ENCODE measurements around the gene ENPP5. TPM values are rescaled to one million over a fixed set of nuclear protein-coding genes. Genes with fewer than 3 reads are reported as not detected.
A peak's percentile ranks its signal among the peaks of the same experiment; 100 is the strongest.

ENPP5 gene
- polyA plus RNA-seq, 2 of the 4 experiments (the other 2 are of a cell fraction) = not detected

GRCh38 chr6:46211917-46212316, 41.1 kb upstream of the ENPP5 start:
- H3K4me1 ChIP-seq = no peaks in the 10 kb centered on the region
- WGBS (ENCODE audit: missing lambda C conversion rate) = 57% methylated on average over 1 of the region's 1 CpG
- no peak for ATAC-seq
- ChIA-PET POLR2A (no interaction called here), CTCF (no interaction called here)
- H3K4me2 ChIP-seq = no peak overlapping the region
- TF ChIP-seq ZC3H11A (IDR thresholded peaks at IDR 0.05) (peak; percentile 34), FOXS1 (CRISPR knock-in tag; IDR thresholded peaks at IDR 0.05) (no peak), BCL3 (IDR thresholded peaks at IDR 0.05) (no peak), HOXB5 (CRISPR knock-in tag; IDR thresholded peaks at IDR 0.05) (no peak), HOXA7 (CRISPR knock-in tag; IDR thresholded peaks at IDR 0.05) (no peak), RNF2 (IDR thresholded peaks at IDR 0.05; ENCODE audit: borderline replicate concordance, low read depth) (no peak), TP53 (CRISPR knock-in tag; IDR thresholded peaks at IDR 0.05) (no peak), CBX8 (IDR thresholded peaks at IDR 0.05) (no peak)
- no peak for FAIRE-seq
- H3K27ac ChIP-seq = no peak overlapping the region
- no peak for DNase-seq (ENCODE audit: low read depth in 1 of 2, low spot score in 1 of 2)
- no peaks in the 10 kb centered on the region for H3K9me3 ChIP-seq
- H3K4me3 ChIP-seq = no peak overlapping the region

- FAIRE-seq (no peak), DNase-seq (ENCODE audit: low read depth in 1 of 2, low spot score in 1 of 2) (no peak), ATAC-seq (no peak)
- Histone ChIP-seq H3K9me3 (no peaks in the 10 kb centered on the region), H3K4me3 (no peak overlapping the region), H3K27ac (no peak overlapping the region), H3K4me2 (no peak overlapping the region), H3K4me1 (no peaks in the 10 kb centered on the region)
- TF ChIP-seq RARB (CRISPR knock-in tag; IDR thresholded peaks at IDR 0.05) (no peak), CHD2 (IDR thresholded peaks at IDR 0.05; ENCODE audit: low read length, partially characterized antibody) (no peak), ESRRA (IDR thresholded peaks at IDR 0.05; ENCODE audit: borderline replicate concordance, low read length) (no peak), TFCP2L1 (CRISPR knock-in tag; IDR thresholded peaks at IDR 0.05) (no peak), KDM5A (IDR thresholded peaks at IDR 0.05) (no peak)
- 41% methylated on average over 5 of the region's 5 CpGs for WGBS (ENCODE audit: missing lambda C conversion rate)
- POLR2A ChIA-PET = no interaction called here
- CTCF ChIA-PET = no interaction called here
Observed at GRCh38 chr6:46210294-46210693, 39.5 kb upstream of the ENPP5 start.

GRCh38 chr6:46208303-46208702, 37.5 kb upstream of the ENPP5 start:
- ChIA-PET POLR2A (no interaction called here), CTCF (interaction anchor here (1.1 kb wide), 1 partner anchor 12 kb away, joined by 3 read pairs; no protein-coding TSS in a partner anchor)
- Histone ChIP-seq H3K27ac (no peak overlapping the region), H3K4me3 (no peak overlapping the region), H3K4me1 (no peaks in the 10 kb centered on the region), H3K4me2 (no peak overlapping the region), H3K9me3 (no peaks in the 10 kb centered on the region)
- no peak for FAIRE-seq
- no peak for DNase-seq (ENCODE audit: low read depth in 1 of 2, low spot score in 1 of 2)
- ATAC-seq = no peak
- TF ChIP-seq FOSL2 (IDR thresholded peaks at IDR 0.05) (no peak), FOSL2 (CRISPR knock-in tag; IDR thresholded peaks at IDR 0.05) (no peak), MYC (IDR thresholded peaks at IDR 0.05; ENCODE audit: borderline replicate concordance, low read length) (no peak), EP300 (IDR thresholded peaks at IDR 0.05) (no peak), EHMT2 (IDR thresholded peaks at IDR 0.05; ENCODE audit: low read depth) (no peak), ZFP36 (IDR thresholded peaks at IDR 0.05; ENCODE audit: borderline replicate concordance, partially characterized antibody) (no peak), SMC3 (IDR thresholded peaks at IDR 0.05) (no peak), POLR2A (IDR thresholded peaks at IDR 0.05; ENCODE audit: low read length) (no peak), RAD21 (conservative IDR thresholded peaks at IDR 0.05 in 1 of 2, IDR thresholded peaks at IDR 0.05 in 1 of 2) (no peak), EHF (CRISPR knock-in tag; IDR thresholded peaks at IDR 0.05) (no peak), TP53 (CRISPR knock-in tag; IDR thresholded peaks at IDR 0.05) (no peak), ZNF302 (CRISPR knock-in tag; IDR thresholded peaks at IDR 0.05) (no peak)

DNA sequence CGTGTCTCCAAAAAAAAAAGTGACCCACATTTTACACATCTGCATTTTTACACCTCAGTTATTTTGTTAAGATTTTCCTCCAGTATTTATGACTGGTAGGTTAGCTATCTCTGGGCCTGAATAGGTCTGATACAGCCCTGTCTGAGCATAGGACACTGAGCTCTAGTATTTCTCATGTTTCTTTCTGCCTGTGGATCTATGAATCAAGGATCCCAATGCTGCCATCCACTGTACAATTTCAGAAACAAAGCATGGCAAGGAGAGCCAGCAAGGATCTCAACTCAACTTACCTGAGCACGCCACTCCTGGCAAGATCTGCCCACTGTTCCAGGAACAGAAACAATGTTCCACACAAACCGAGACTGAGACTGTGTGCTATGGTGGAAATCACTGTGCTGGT, 36.4 kb upstream of the ENPP5 start:
- Histone ChIP-seq H3K27ac (no peak overlapping the region), H3K9me3 (no peaks in the 10 kb centered on the region), H3K4me2 (no peak overlapping the region), H3K4me1 (no peaks in the 10 kb centered on the region), H3K4me3 (no peak overlapping the region)
- 3% methylated on average over 3 of the region's 3 CpGs for WGBS (ENCODE audit: missing lambda C conversion rate)
- ChIA-PET CTCF (interaction anchor here (0.7 kb wide), 1 partner anchor 212 kb away, joined by 4 read pairs; no protein-coding TSS in a partner anchor), POLR2A (no interaction called here)
- ATAC-seq = no peak
- FAIRE-seq = no peak
- no peak for TF ChIP-seq PHF8 (IDR thresholded peaks at IDR 0.05; ENCODE audit: borderline replicate concordance, low read depth)
- no peak for TF ChIP-seq MAZ (IDR thresholded peaks at IDR 0.05; ENCODE audit: borderline replicate concordance, low read depth, low read length)
- no peak for DNase-seq (ENCODE audit: low read depth in 1 of 2, low spot score in 1 of 2)

All from A549 (cell line).